ENCODE results near the gene STOX2.

STOX2 gene

DNA sequence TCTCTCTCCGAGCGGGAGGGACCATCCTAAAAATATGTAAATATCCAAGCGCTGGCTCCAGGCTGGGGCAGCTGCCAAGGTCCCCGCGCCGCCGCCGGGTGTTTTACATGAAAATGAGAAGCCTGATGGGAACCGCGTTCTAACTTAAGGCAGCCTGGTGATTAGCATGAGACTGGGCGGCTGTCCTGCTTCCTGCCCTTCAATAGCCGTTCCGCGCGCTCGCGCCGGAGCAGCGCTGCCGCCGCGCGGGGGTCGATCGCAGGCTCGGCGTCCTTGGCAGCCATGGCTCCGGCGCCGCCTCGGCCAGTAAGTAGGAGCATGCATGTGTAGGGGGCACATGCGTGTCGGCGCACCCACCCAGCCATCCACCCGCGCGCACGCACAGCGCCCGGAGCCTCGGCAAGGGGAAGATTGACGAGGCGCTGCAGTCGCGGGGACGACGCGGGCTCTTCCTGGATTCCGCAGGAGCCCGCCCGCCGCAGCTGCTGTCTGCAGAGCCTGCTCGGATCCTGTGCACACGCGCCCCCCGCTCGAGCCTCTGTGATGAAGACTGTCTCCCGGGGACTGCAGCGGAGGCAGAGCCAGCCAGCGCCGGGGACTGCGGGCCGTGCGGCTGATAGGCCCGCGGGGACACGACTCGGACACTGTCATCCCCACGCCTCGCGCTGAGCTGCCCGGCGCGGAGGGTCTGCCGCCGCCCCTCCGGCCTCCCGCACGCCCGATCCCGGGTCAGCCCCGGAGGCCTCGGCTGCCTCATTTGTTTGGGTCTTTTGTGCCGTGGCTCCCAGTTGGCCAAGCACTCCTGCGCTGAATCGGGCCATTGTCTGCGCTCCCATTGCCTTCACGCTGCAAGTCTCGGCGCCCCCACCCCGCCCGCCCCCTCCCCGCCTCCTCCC lies 734 bp downstream of the STOX2 start:
- no peak for DNase-seq (ENCODE audit: low read depth in 1 of 2, low spot score in 1 of 2)
- no peak for TF ChIP-seq JUND (IDR thresholded peaks at IDR 0.05; ENCODE audit: low read depth)
- in situ Hi-C loops (cut with HindIII; ENCODE audit: low pct_unique_long_range_greater_than_20kb, low sequenced_read_pairs), result no loop called here

- DNase-seq (ENCODE audit: low read depth in 1 of 2, low spot score in 1 of 2), result no peak
- in situ Hi-C loops (cut with HindIII; ENCODE audit: low pct_unique_long_range_greater_than_20kb, low sequenced_read_pairs), result no loop called here
Observed at GRCh38 chr4:183906489-183906738, 1.3 kb downstream of the STOX2 start.

DNA sequence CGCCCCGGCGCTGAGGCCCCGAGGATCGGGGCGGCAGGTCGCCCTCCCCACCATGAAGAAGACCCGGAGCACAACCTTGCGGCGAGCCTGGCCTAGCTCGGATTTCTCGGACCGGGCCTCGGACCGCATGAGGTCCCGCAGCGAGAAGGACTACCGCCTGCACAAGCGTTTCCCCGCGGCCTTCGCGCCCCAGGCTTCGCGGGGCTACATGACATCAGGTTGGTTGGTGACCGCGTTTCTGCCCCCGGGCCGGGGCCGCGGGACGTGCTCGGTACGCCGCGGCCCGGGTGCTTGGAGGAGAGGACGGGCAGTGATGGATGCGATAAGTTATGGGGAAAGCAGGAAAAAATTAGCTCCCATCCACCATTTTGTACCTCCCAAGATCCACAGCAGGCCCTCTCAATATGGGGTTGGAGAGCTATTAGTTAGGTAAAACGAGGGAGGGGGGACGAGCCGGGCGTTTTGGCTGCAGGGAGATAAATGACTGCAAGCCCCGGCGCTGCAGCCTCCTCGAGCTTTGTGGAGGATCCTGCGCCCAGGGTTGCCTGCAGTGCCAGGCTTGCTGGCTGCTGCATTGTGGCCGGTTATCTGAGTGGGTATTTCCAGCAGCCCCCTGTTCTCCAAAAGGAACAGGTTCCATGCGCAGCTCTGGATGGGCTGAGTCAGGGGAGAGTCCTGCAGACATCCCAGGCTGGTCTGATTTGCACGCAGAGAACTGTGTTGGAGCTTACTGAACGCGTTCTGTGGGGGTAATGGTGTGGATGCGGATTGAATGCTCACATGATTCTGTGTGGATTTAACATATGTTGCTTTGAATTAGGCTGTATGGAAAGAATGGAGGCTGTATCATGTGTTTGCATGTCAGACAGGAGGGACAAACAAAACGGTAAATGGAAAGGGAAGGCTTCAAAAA lies 1.9 kb downstream of the STOX2 start:
- TF ChIP-seq JUND (IDR thresholded peaks at IDR 0.05; ENCODE audit: low read depth), result no peak
- no peak for DNase-seq (ENCODE audit: low read depth in 1 of 2, low spot score in 1 of 2)
- in situ Hi-C loops (cut with HindIII; ENCODE audit: low pct_unique_long_range_greater_than_20kb, low sequenced_read_pairs), result no loop called here

More at GRCh38 chr4:183906489-183906738, 1.3 kb downstream of the STOX2 start:
- TF ChIP-seq JUND (IDR thresholded peaks at IDR 0.05; ENCODE audit: low read depth), result no peak

DNA sequence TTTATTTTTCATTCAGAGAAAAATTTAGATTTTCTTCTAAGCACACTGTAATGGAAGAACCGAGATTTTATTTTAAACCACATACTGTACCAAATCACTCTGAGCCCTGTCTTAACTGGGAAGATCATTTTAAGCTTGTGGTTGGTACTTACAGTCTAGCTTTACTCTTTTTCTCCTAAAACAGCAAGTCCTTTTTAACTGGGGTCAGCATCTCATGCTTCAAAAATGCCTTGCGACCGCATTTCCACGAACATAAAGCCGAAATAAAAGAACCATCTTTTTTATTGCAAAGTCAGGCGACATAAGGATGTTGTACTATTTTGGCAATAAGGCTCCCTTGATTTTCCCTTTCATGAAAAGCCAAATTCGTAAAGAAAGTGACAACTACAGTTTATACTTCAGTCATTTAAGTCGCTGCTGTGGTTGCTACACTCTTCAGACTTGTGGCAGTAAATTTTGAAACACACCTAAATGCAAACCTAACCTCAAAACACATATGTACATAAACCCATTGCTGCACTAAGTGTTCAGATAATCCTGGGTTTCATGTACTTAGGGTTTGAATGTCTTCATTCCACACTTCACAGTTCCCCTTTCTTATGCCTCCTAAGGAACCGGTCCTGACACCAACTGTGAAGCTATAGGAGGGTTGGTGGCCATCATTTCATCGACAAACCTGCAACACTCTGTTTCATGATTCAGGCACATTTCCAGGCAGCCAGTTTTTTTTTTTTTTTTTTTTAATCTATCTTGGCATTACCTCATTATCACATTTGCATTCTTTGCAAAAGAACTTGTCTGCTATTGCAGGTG lies 3.0 kb downstream of the STOX2 start:
- in situ Hi-C loops (cut with HindIII; ENCODE audit: low pct_unique_long_range_greater_than_20kb, low sequenced_read_pairs), result no loop called here
- no peak for DNase-seq (ENCODE audit: low read depth in 1 of 2, low spot score in 1 of 2)
- TF ChIP-seq JUND (IDR thresholded peaks at IDR 0.05; ENCODE audit: low read depth), result no peak

- in situ Hi-C loops (cut with HindIII; ENCODE audit: low pct_unique_long_range_greater_than_20kb, low sequenced_read_pairs), result no loop called here
- DNase-seq (ENCODE audit: low read depth in 1 of 2, low spot score in 1 of 2), result no peak
- no peak for TF ChIP-seq JUND (IDR thresholded peaks at IDR 0.05; ENCODE audit: low read depth)
Observed at GRCh38 chr4:183909187-183909586, 4.1 kb downstream of the STOX2 start.

DNA sequence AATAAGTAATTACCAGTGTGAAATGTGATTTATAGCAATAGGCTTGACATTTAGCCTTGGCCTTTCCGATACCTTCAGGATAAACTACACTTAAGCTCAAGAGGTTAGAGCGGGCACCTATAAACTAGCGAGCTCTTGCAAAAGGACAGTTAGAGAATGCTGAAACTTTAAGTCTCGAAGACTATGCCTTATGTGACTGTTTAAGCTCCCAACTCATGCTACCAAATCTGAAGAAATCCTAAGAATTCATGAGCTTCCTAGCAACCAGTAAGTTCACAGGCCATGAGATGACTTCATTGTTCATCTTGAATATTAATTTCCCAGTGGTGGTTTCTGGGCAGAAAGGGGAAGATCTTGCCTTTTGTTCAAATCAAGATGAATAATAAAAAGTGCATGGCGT lies 4.7 kb downstream of the STOX2 start:
- in situ Hi-C loops (cut with HindIII; ENCODE audit: low pct_unique_long_range_greater_than_20kb, low sequenced_read_pairs), result no loop called here
- no peak for TF ChIP-seq JUND (IDR thresholded peaks at IDR 0.05; ENCODE audit: low read depth)
- DNase-seq (ENCODE audit: low read depth in 1 of 2, low spot score in 1 of 2), result no peak

DNA sequence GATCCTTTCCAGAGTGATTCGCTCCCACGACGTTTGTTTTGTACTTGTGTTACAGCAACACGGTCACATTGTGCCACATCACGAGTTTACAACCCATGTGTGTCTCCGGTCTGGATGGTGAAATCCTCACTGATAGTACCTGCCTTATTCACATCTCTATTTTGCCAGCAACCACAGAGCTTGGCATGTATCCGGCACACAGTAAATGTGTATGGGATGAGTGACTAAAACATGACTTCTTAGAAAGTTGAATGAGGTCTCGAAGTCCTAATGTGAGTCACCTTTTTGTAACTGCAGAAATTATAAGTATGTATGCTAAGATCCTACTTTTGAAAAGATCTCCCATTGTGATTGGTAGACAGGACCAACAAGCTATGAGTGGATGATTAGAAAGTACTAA lies 7.5 kb downstream of the STOX2 start:
- no peak for DNase-seq (ENCODE audit: low read depth in 1 of 2, low spot score in 1 of 2)
- TF ChIP-seq JUND (IDR thresholded peaks at IDR 0.05; ENCODE audit: low read depth), result no peak
- in situ Hi-C loops (cut with HindIII; ENCODE audit: low pct_unique_long_range_greater_than_20kb, low sequenced_read_pairs), result no loop called here

- in situ Hi-C loops (cut with HindIII; ENCODE audit: low pct_unique_long_range_greater_than_20kb, low sequenced_read_pairs), result no loop called here
- no peak for TF ChIP-seq JUND (IDR thresholded peaks at IDR 0.05; ENCODE audit: low read depth)
- DNase-seq (ENCODE audit: low read depth in 1 of 2, low spot score in 1 of 2), result no peak
Observed at GRCh38 chr4:183915976-183916375, 10.9 kb downstream of the STOX2 start.

- TF ChIP-seq JUND (IDR thresholded peaks at IDR 0.05; ENCODE audit: low read depth), result no peak
- DNase-seq (ENCODE audit: low read depth in 1 of 2, low spot score in 1 of 2), result no peak
- in situ Hi-C loops (cut with HindIII; ENCODE audit: low pct_unique_long_range_greater_than_20kb, low sequenced_read_pairs), result no loop called here
Observed at GRCh38 chr4:183918696-183919095, 13.6 kb downstream of the STOX2 start.

DNA sequence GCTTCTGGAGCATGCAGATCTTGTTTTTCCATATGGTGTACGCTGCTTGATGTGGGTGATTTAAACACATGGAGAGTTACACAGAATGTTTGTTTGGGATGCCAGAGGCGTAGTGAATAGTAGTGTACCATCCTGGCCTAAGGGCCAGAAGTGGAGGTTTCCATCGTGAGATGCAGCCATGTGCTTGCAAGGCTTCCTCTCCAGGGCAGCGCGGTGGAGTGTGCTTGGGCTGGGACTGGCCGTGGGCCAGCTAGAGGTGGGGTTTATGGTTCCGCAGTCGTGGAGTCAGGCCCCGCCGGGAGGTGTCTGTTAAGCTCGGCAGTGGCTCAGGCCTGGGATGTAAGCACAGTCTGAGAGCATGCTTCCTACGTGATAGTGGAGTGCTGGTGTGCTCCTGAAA lies 14.0 kb downstream of the STOX2 start:
- no peak for DNase-seq (ENCODE audit: low read depth in 1 of 2, low spot score in 1 of 2)
- in situ Hi-C loops (cut with HindIII; ENCODE audit: low pct_unique_long_range_greater_than_20kb, low sequenced_read_pairs), result no loop called here
- no peak for TF ChIP-seq JUND (IDR thresholded peaks at IDR 0.05; ENCODE audit: low read depth)

DNA sequence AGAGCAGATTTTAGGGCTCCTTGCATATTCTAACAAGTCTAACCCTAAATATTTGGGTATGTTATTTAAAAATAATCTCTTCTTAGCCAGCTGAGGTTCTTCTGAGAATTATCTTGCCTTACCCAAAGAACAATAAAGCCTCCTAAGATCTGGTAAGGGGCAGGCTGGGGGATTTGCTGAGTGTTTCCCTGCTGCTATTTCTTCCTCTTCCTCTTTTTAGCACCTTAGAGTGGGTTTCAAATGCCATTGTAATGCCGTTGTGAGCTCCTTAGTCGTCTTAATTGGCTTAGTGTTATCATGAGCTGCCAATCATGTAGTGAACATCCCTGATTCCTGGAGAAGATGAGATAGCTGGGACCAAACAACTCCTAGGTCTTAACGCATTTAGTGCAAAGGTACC lies 15.4 kb downstream of the STOX2 start:
- no peak for DNase-seq (ENCODE audit: low read depth in 1 of 2, low spot score in 1 of 2)
- TF ChIP-seq JUND (IDR thresholded peaks at IDR 0.05; ENCODE audit: low read depth), result no peak
- in situ Hi-C loops (cut with HindIII; ENCODE audit: low pct_unique_long_range_greater_than_20kb, low sequenced_read_pairs), result no loop called here

GRCh38 chr4:183921335-183921734 lies 16.2 kb downstream of the STOX2 start:
- in situ Hi-C loops (cut with HindIII; ENCODE audit: low pct_unique_long_range_greater_than_20kb, low sequenced_read_pairs), result no loop called here
- TF ChIP-seq JUND (IDR thresholded peaks at IDR 0.05; ENCODE audit: low read depth), result no peak

More at GRCh38 chr4:183921335-183921734, 16.2 kb downstream of the STOX2 start:
- no peak for DNase-seq (ENCODE audit: low read depth in 1 of 2, low spot score in 1 of 2)
